ENCODE data around the gene ARMCX4.

DNA sequence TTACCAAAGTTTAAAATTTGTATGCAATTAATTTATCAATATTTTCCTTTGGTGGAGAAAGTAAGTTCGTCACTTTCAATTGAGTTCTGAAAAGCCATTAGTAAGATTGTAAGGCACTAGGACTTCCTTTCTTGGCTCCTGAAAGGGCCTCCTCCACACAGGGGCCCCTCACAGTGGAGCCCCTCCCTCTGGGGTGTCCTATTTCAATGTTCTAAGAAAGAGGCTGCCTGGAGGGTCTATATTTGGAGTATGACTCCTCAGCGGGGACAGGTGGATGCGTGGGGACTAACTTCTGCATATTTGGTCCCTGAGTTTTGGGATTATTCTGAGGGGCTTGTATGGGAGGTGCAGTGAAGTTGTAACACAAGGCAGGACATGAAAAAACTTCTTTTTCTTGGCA lies 1.6 kb upstream of the ARMCX4 start:
- TF ChIP-seq GATA3 (IDR thresholded peaks at IDR 0.05; ENCODE audit: low read depth, low read length) (no peak), GATA2 (IDR thresholded peaks at IDR 0.05; ENCODE audit: low read depth, low read length) (no peak)
